CD14-positive monocyte (primary cell): ENCODE results near the gene LIPA. TPM values are rescaled to one million over a fixed set of nuclear protein-coding genes. Genes with fewer than 3 reads are reported as not detected.
A peak's percentile ranks its signal among the peaks of the same experiment; 100 is the strongest.

Experiments
- DNase-seq, 3 donors: peaks; one replicate each; pipeline ENCODE4 v3.0.0-alpha.2; 2011 to 2022
- H2AFZ ChIP-seq: 2 replicates; pipeline ENCODE4 v1.6.0; 2012; ENCODE audit warnings: mild to moderate bottlenecking, low read depth, low read length, inconsistent platforms; ENCODE audit not compliant: insufficient read depth, poor library complexity, severe bottlenecking
- H3K27ac ChIP-seq, 2 donors: 1 replicate in 1 of 2; 2 replicates in 1 of 2; pipeline ENCODE4 v1.5.1; 2012 to 2013; ENCODE audit warnings: low read length in 2 of 2, control low read depth in 1 of 2, inconsistent platforms in 1 of 2, low read depth in 1 of 2, mild to moderate bottlenecking in 1 of 2
- H3K27me3 ChIP-seq, 2 donors: one replicate each; pipeline versions ENCODE4 v1.6.0 to v1.6.1; 2011 to 2013; ENCODE audit warnings: low read length in 2 of 2; ENCODE audit not compliant: control insufficient read depth in 2 of 2, insufficient read depth in 2 of 2
- H3K36me3 ChIP-seq, 2 donors: replicated peaks in 1 of 2; 1 replicate in 1 of 2; 2 replicates in 1 of 2; pipeline versions ENCODE4 v1.5.1 to v1.6.1; 2012 to 2013; ENCODE audit warnings: low read length in 2 of 2, control low read depth in 1 of 2, inconsistent platforms in 1 of 2, mild to moderate bottlenecking in 1 of 2; ENCODE audit not compliant: insufficient read depth in 2 of 2, control insufficient read depth in 1 of 2
- H3K4me1 ChIP-seq, 2 donors: 1 replicate in 1 of 2; 2 replicates in 1 of 2; pipeline versions ENCODE4 v1.5.1 to v1.6.1; 2012 to 2013; ENCODE audit warnings: low read length in 2 of 2, control low read depth in 1 of 2, inconsistent platforms in 1 of 2, mild to moderate bottlenecking in 1 of 2, moderate library complexity in 1 of 2; ENCODE audit not compliant: insufficient read depth in 2 of 2, control insufficient read depth in 1 of 2
- H3K4me2 ChIP-seq: replicated peaks from 2 replicates; pipeline ENCODE3; 2012; ENCODE audit warnings: low read length, moderate library complexity, mild to moderate bottlenecking; ENCODE audit not compliant: poor library complexity, severe bottlenecking; ENCODE audit errors: extremely low read depth
- H3K4me3 ChIP-seq, 3 experiments: fragments of 200-600 bp in 1 of 3; sonication (generic) in 1 of 3; replicated peaks in 1 of 3; 1 replicate in 2 of 3; 2 replicates in 1 of 3; pipeline ENCODE4 v1.5.1; 2011 to 2013; ENCODE audit warnings: low read length in 3 of 3, mild to moderate bottlenecking in 3 of 3, control low read depth in 2 of 3, low read depth in 2 of 3, inconsistent platforms in 1 of 3, moderate library complexity in 1 of 3
- H3K79me2 ChIP-seq: 2 replicates; pipeline ENCODE4 v1.6.0; 2012; ENCODE audit warnings: mild to moderate bottlenecking, control low read depth, inconsistent platforms, low read length, moderate library complexity; ENCODE audit not compliant: insufficient read depth
- H3K9ac ChIP-seq: 2 replicates; pipeline ENCODE4 v1.6.0; 2017; ENCODE audit warnings: low read length, mild to moderate bottlenecking; ENCODE audit not compliant: insufficient read depth, poor library complexity, severe bottlenecking
- H3K9me3 ChIP-seq, 2 donors: replicated peaks in 1 of 2; 1 replicate in 1 of 2; 2 replicates in 1 of 2; pipeline versions ENCODE4 v1.5.1 to v1.6.1; 2012 to 2013; ENCODE audit warnings: low read length in 2 of 2, control low read depth in 1 of 2; ENCODE audit not compliant: control insufficient read depth in 1 of 2, insufficient read depth in 1 of 2
- H4K20me1 ChIP-seq: 2 replicates; pipeline ENCODE4 v1.6.0; 2012; ENCODE audit warnings: mild to moderate bottlenecking, low read length, control low read depth, moderate library complexity; ENCODE audit not compliant: insufficient read depth
- H3K27ac Mint-ChIP-seq, 7 donors: one replicate each; pipeline ENCODE4 v1.8.0; 2020; ENCODE audit warnings: mild to moderate bottlenecking in 7 of 7, mixed read lengths in 7 of 7, moderate library complexity in 6 of 7, inconsistent platforms in 2 of 7
- H3K27me3 Mint-ChIP-seq, 3 donors: one replicate each; pipeline ENCODE4 v1.8.0; 2021 to 2022; ENCODE audit warnings: low read depth in 3 of 3, mild to moderate bottlenecking in 3 of 3, mixed read lengths in 3 of 3, moderate library complexity in 3 of 3, inconsistent platforms in 1 of 3
- H3K36me3 Mint-ChIP-seq, 2 donors: one replicate each; pipeline ENCODE4 v1.8.0; 2020; ENCODE audit warnings: mixed read lengths in 2 of 2, inconsistent platforms in 1 of 2, mild to moderate bottlenecking in 1 of 2
- H3K4me1 Mint-ChIP-seq: one replicate; pipeline ENCODE4 v1.8.0; 2020; ENCODE audit warnings: mild to moderate bottlenecking, mixed read lengths
- H3K4me3 Mint-ChIP-seq, 2 donors: one replicate each; pipeline ENCODE4 v1.8.0; 2020; ENCODE audit warnings: mild to moderate bottlenecking in 2 of 2, mixed read lengths in 2 of 2, moderate library complexity in 1 of 2
- H3K9me3 Mint-ChIP-seq, 7 donors: one replicate each; pipeline ENCODE4 v1.8.0; 2020 to 2022; ENCODE audit warnings: mixed read lengths in 7 of 7, mild to moderate bottlenecking in 6 of 7, moderate library complexity in 6 of 7, inconsistent platforms in 2 of 7
- WGBS: methylation state at CpG from one replicate; pipeline ENCODE4 v1.1.5; 2013; ENCODE audit warnings: missing lambda C conversion rate; ENCODE audit not compliant: insufficient coverage; 5-methylcytosine and 5-hydroxymethylcytosine counted together
- intact Hi-C, 2 donors: fragments of 100-400 bp; cut with micrococcal nuclease; formaldehyde crosslinking; loops; one replicate each; pipeline versions ENCODE4 v1.15.0 to v1.15.1; 2023
- polyA plus RNA-seq, 3 donors: library from polyadenylated mRNA; depleted of rRNA in 1 of 3; unstranded in 2 of 3; stranded (reverse) in 1 of 3; fragments of 300-500 nt in 2 of 3; fragments of >200 nt in 1 of 3; fragmentation: Illumina TruSeq in 2 of 3; gene quantifications; 1 replicate in 2 of 3; 2 replicates in 1 of 3; pipeline ENCODE4 v1.2.3, GENCODE V29; 2012 to 2021
- TF ChIP-seq, protein P1 (sequence below): fragments of 200-600 bp; IDR thresholded peaks from one replicate; pipeline ENCODE4 v1.8.0; 2022; ENCODE audit warnings: antibody characterized with exemption, mild to moderate bottlenecking

Gene LIPA
- polyA plus RNA-seq, 3 donors = 37.4 to 353 (median 289) TPM

DNA sequence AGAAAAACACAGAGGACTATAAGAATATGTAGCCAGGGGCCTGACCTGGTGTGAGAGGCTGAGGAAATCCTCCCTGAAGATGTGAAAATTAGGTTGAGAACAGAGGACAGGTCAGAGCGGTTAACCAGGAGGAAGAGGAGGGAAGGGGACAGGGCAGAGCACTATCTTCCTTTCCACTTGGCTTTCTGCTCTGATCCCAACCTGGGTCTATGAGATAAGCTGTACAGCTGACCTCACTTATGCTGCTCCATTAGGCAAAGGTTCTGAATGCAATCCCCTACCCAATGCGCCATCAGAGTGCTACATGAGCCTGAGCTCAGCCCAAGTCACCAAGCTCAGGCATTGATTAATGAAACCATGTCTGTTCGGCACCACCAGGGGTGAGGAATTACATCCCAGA, 10.5 kb downstream of the LIPA start:
- Histone ChIP-seq H4K20me1 (no peaks in the 10 kb centered on the region), H3K4me1 (peaks cover 56 to 69% of the 10 kb centered on the region in 2 donors), H3K79me2 (peaks cover 22% of the 10 kb centered on the region), H3K4me2 (no peak overlapping the region), H3K27me3 (no peaks in the 10 kb centered on the region), H3K27ac (peak overlapping the region; percentile 26 to 79), H3K9me3 (no peaks in the 10 kb centered on the region), H3K4me3 (no peak overlapping the region), H3K36me3 (peaks cover 8 to 12% of the 10 kb centered on the region in 2 donors), H2AFZ (no peak overlapping the region), H3K9ac (no peak overlapping the region)
- H3K4me3 Mint-ChIP-seq = no peak overlapping the region
- DNase-seq = no peak
- H3K27ac Mint-ChIP-seq = peak overlapping the region; percentile 63 to 94 (median 85)
- H3K27me3 Mint-ChIP-seq = no peaks in the 10 kb centered on the region
- 100% methylated on average over 1 of the region's 3 CpGs for WGBS
- H3K36me3 Mint-ChIP-seq = peaks cover 34 to 43% of the 10 kb centered on the region in 2 donors
- intact Hi-C loops = no loop called here
- H3K9me3 Mint-ChIP-seq = no peaks in the 10 kb centered on the region
- peaks cover 61% of the 10 kb centered on the region for H3K4me1 Mint-ChIP-seq
- TF ChIP-seq, protein P1, sequence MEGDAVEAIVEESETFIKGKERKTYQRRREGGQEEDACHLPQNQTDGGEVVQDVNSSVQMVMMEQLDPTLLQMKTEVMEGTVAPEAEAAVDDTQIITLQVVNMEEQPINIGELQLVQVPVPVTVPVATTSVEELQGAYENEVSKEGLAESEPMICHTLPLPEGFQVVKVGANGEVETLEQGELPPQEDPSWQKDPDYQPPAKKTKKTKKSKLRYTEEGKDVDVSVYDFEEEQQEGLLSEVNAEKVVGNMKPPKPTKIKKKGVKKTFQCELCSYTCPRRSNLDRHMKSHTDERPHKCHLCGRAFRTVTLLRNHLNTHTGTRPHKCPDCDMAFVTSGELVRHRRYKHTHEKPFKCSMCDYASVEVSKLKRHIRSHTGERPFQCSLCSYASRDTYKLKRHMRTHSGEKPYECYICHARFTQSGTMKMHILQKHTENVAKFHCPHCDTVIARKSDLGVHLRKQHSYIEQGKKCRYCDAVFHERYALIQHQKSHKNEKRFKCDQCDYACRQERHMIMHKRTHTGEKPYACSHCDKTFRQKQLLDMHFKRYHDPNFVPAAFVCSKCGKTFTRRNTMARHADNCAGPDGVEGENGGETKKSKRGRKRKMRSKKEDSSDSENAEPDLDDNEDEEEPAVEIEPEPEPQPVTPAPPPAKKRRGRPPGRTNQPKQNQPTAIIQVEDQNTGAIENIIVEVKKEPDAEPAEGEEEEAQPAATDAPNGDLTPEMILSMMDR = no peak

- Histone ChIP-seq H3K4me2 (no peak overlapping the region), H3K27ac (peak overlapping the region in 1 of 2 donors; percentile 79), H2AFZ (no peak overlapping the region), H3K9ac (no peak overlapping the region), H3K79me2 (peaks cover 22% of the 10 kb centered on the region), H3K4me1 (peaks cover 61 to 68% of the 10 kb centered on the region in 2 donors), H3K4me3 (no peak overlapping the region), H3K9me3 (no peaks in the 10 kb centered on the region), H3K27me3 (no peaks in the 10 kb centered on the region), H3K36me3 (peaks cover 8 to 12% of the 10 kb centered on the region in 2 donors), H4K20me1 (no peaks in the 10 kb centered on the region)
- no CpG with 5 or more reads among the region's 3 CpGs for WGBS
- Mint-ChIP-seq H3K27ac (peak overlapping the region in 6 of 7 donors; percentile 63 to 93 (median 78)), H3K9me3 (no peaks in the 10 kb centered on the region), H3K4me1 (peaks cover 65% of the 10 kb centered on the region), H3K36me3 (peaks cover 29 to 40% of the 10 kb centered on the region in 2 donors), H3K27me3 (no peaks in the 10 kb centered on the region), H3K4me3 (no peak overlapping the region)
- intact Hi-C loops = no loop called here
- TF ChIP-seq, protein P1 = no peak
- no peak for DNase-seq
Observed at GRCh38 chr10:89240519-89240918, 11.1 kb downstream of the LIPA start.
